ENCODE results near the gene CCDC33.

GRCh38 chr15:74217907-74218885, 17.9 kb upstream of the CCDC33 start:
- TF ChIP-seq, protein P1, sequence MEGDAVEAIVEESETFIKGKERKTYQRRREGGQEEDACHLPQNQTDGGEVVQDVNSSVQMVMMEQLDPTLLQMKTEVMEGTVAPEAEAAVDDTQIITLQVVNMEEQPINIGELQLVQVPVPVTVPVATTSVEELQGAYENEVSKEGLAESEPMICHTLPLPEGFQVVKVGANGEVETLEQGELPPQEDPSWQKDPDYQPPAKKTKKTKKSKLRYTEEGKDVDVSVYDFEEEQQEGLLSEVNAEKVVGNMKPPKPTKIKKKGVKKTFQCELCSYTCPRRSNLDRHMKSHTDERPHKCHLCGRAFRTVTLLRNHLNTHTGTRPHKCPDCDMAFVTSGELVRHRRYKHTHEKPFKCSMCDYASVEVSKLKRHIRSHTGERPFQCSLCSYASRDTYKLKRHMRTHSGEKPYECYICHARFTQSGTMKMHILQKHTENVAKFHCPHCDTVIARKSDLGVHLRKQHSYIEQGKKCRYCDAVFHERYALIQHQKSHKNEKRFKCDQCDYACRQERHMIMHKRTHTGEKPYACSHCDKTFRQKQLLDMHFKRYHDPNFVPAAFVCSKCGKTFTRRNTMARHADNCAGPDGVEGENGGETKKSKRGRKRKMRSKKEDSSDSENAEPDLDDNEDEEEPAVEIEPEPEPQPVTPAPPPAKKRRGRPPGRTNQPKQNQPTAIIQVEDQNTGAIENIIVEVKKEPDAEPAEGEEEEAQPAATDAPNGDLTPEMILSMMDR (IDR thresholded peaks at IDR 0.05; ENCODE audit: extremely low read depth in 1 of 2, insufficient read depth in 1 of 2, low read depth in 1 of 2, low read length in 2 of 2) = no peak
- TF ChIP-seq POLR2A (IDR thresholded peaks at IDR 0.05; ENCODE audit: low read depth, low read length) = no peak
- no peak for TF ChIP-seq POLR2AphosphoS5 (IDR thresholded peaks at IDR 0.05; ENCODE audit: insufficient read depth, low read depth, low read length)
- TF ChIP-seq EZH2 (IDR thresholded peaks at IDR 0.05; ENCODE audit: borderline replicate concordance, low read depth, low read length, severe bottlenecking) = no peak
- TF ChIP-seq, protein P2, sequence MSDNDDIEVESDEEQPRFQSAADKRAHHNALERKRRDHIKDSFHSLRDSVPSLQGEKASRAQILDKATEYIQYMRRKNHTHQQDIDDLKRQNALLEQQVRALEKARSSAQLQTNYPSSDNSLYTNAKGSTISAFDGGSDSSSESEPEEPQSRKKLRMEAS (IDR thresholded peaks at IDR 0.05; ENCODE audit: insufficient read depth, insufficient read length) = no peak
- no peak for TF ChIP-seq FOS (IDR thresholded peaks at IDR 0.05; ENCODE audit: borderline replicate concordance, insufficient read depth, low read length)
- no peak for TF ChIP-seq MYC (IDR thresholded peaks at IDR 0.05; ENCODE audit: low read depth, low read length)

All from endothelial cell of umbilical vein (primary cell).